G401 (cell line): ENCODE results near the gene PCBP3. TPM values are rescaled to one million over a fixed set of nuclear protein-coding genes. Genes with fewer than 3 reads are reported as not detected.
"Not testable (repeated sequence)": the region's sequence is repeated elsewhere in the genome, so short reads cannot be mapped to it uniquely, and the experiment has no call there.

Source experiments
- DNase-seq: peaks from one replicate; pipeline ENCODE4 v3.0.0-alpha.2; 2015; ENCODE audit warnings: low spot score
- in situ Hi-C: cut with HindIII; loops from 2 replicates; pipeline ENCODE4 v1.10.0; 2016; ENCODE audit warnings: low sequenced_read_pairs, mixed read lengths
- total RNA-seq: library from RNA; depleted of rRNA; stranded (reverse); fragments of >200 nt; shearing (Covaris generic); gene quantifications from 2 replicates; pipeline ENCODE4 v1.2.3, GENCODE V29; 2014

The PCBP3 gene
- total RNA-seq, 1 experiment from 2014 or later, result 1.7 TPM

DNA sequence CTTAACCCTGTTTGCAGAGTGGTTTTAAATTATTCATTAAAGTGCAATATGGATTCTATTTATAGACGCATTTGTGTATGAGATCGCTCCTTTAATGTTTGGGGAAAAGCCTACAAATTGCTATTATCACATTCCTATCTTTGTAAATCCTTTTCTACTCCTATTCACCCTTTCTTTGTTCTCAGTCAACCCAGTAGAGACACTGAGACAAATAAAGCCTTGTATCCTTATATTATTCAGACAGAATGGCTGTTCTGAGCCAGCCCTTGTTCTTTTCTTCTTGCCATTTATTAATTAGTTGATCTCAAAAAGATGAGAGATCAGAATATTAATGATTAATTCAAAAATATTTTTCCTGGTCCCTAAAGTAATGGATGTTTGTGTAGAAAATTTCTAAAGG lies 8.4 kb downstream of the PCBP3 start:
- in situ Hi-C loops, result no loop called here
- DNase-seq, result no peak

DNA sequence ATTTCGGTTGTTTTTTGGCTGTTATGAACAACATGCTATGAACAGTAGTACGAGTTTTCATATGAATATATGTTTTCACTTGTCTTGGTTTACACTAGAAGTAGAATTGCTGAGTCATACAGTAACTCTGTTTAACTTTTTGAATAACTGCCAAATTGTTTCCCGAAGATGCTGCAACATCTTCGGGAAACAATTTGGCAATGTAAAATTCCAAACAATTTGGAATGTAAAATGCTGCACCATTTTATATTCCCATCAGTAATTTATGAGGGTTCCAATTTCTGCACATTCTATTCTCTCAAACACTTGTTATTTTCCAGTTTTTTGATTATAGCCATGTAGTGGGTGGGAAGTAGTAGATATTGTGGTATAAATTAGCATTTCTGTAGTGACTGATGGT lies 11.6 kb downstream of the PCBP3 start:
- no peak for DNase-seq
- in situ Hi-C loops, result no loop called here

GRCh38 chr21:45656114-45656513 lies 12.6 kb downstream of the PCBP3 start:
- DNase-seq, in situ Hi-C loops: not testable (repeated sequence)

- in situ Hi-C loops, DNase-seq: not testable (repeated sequence)
Observed at GRCh38 chr21:45661913-45662622, 18.5 kb downstream of the PCBP3 start.

DNA sequence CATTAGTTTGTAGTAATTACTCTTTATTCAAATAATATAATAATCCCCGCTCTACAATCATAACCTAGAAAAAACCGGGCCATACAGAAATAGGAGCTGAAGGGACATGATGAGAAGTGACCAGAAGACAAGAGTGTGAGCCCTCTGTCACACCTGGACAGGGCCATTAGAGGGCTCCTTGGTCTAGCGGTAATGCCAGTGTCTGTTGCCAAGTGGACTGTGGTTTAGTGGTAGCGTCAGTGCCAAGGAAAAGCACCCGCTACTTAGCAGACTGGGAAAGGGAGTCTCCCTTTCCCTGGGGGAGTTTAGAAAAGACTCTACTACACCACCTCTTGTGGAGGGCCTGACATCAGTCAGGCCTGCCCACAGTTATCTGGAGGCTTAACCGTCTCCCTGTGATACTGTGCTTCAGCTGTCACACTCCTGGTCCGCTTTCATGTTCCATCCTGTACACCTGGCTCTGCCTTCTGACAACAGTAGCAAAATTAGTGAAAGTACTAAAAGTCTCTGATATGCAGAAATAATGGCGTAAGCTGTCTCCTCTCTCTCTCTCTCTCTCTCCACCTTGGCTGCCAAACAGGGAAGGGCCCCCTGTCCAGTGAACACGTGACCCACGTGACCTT lies 19.2 kb downstream of the PCBP3 start:
- in situ Hi-C loops, result not testable (repeated sequence)
- DNase-seq, result peak; percentile 34

DNA sequence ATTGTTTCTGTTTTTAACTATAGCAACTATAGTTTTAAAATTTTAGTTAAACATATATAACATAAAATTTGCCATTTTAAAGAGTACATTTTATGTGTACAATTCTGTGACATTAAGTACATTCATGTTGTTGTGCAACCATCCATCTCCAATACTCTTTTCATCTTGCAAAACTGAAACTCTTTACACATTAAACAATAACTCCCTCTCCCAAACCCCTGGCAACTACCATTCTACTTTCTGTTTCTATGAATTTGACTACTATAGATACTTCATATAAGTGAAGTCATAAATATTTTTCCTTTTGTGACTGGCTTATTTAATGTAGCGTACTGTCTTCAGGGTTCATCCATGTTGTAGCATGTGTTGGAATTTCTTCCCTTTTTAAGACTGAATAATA lies 25.9 kb downstream of the PCBP3 start:
- DNase-seq, result no peak
- in situ Hi-C loops, result no loop called here

DNA sequence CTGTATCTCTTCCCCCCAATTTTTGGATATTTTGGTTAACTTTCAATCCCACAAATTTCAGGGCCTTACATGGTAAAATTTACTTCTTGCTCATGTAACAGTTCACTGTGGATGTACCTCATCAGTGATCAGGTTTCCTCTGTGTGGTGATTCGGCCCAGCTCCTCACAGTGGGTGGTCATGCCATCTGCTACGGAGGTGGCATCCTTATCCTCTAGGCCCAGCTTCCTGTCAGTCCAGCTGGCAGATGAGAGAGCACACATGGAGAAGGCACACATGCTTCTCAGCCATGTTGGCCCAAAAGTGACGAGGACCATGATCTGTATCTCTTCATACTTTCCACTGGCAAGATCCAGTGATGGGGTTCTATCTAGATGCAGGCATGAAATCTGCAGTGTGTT lies 27.2 kb downstream of the PCBP3 start:
- in situ Hi-C loops, result no loop called here
- DNase-seq, result peak; percentile 73

DNA sequence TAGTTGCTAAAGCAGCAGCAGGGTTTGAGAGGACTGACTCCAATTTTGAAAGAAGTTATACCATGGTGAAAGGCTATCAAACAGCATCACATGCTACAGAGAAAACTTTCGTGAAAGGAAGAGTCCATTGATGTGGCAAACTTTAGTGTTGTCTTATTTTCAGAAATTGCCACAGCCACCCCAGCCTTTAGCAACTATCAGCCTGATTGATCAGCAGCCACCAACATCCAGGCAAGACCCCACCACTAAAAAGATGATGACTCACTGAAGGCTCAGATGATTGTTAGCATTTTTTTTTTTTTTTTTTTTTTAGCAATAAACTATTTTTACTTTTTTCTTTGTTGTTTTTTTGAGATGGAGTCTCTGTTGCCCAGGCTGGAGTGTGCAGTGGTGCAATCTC lies 35.3 kb downstream of the PCBP3 start:
- DNase-seq, in situ Hi-C loops: not testable (repeated sequence)

GRCh38 chr21:45680215-45680614 lies 36.7 kb downstream of the PCBP3 start:
- in situ Hi-C loops, result no loop called here
- DNase-seq, result no peak

GRCh38 chr21:45695086-45695485 lies 51.6 kb downstream of the PCBP3 start:
- no peak for DNase-seq
- in situ Hi-C loops, result no loop called here

DNA sequence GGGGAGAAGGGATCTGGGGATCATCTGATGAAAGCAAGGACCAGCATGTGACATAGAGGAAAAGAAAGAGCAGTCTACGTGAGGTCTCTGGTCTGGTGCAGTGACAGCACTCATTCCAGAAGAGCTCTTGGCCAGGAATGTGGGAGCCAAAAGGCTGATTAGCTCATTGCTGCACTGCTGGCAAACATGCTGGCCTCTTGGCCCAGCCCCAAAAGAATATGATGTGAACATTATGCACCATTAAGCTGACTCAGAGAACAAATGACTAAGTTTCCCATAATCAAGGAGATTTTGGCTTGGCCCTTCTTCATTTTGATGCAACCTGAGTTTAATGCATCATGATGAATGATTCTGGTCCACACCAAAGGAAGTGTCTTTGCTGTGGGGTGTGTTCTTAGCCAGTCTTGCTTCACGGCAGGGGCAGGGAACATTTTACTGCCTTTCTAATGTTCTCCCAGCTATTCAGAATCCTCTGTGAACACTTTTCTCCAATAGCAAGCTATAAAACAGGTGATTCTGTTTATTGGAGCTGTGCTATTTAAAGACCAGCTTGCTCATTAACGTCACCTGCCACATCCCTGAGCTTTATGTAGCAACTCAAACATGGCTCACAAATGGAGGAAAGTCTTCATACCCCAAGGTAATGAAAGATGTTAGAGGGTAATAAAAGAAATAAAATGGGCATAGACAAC lies 55.1 kb downstream of the PCBP3 start:
- peak; percentile 91 for DNase-seq
- in situ Hi-C loops, result no loop called here

GRCh38 chr21:45699251-45699942 lies 55.9 kb downstream of the PCBP3 start:
- in situ Hi-C loops, result no loop called here
- no peak for DNase-seq

DNA sequence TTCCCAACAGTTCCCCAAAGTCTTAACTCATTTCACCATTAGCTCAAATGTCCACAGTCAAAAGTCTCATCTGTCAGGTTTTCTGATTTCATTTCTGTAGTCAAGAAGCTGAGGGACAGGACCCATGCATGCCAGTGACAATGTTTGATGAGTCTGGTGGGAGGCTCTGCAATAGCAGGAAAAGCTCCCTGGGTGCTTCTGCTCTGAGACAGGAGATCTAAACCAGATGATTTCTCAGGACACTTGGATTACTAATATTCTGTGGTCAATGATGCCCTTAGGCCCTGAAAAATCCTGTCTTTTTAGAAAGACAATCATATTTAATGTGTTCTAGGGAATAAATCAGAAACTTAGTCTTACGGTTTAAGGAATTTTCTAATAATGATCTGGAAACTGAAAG lies 56.4 kb downstream of the PCBP3 start:
- in situ Hi-C loops, result no loop called here
- DNase-seq, result no peak

DNA sequence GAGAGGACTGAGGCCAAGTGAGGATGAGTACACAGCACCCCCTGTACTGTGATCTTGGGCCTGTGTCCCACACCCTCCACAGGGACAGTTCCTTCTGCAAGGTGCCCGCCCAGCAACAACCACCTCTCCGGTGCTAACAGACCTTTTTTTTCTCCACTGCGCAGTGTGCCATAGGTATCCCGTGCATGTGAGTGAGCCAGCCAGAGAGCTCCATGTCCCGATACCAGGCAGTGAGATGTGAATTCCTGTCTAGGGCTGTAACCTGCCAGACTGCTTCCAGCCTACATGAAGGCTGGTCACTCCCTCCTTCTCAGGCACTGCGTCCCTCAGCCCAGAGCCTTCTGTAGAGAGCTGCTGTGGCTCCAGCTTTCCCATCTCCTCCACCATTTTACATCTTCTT lies 56.9 kb downstream of the PCBP3 start:
- in situ Hi-C loops, result no loop called here
- peak; percentile 74 for DNase-seq

DNA sequence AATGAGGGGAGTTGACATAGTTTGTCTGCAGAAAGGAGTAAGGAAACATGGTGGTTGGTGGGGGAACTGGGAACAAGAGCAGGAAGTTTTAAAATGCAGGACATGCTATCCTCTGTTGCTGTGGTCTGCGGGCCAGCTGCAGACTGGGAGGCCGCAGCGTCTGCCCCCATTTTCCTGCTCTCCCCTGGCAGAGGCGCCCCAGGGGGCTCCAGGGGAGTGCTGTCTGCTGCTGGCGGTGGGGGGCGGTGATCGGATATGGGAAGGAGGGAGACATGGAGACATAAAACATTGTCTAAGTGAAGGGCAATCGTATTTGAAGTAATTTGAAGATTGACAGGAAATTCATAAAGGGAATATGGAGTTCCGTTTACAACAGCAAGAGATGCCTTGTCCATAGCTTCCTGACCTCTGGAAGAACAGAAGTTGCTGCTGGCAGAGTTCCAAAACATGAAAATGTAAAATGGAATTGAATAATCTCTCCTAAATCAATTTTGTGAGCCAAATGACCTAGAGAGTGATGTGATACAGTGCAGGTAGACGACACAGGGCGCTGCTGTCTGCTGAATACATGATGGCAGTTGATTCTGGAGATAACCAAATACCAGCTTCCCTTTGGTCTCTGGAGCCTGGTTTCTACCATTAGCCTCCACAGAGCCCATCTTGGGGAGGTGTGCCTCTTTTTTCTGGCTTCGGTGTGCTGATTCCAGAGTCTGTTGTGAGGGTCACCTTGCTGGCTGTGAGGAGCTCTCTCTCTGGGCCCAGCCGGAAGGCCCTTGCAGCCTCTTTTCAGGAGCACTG lies 61.0 kb downstream of the PCBP3 start:
- in situ Hi-C loops, result no loop called here
- DNase-seq, result no peak

- no peak for DNase-seq
- in situ Hi-C loops, result no loop called here
Observed at GRCh38 chr21:45706299-45706698, 62.8 kb downstream of the PCBP3 start.

DNA sequence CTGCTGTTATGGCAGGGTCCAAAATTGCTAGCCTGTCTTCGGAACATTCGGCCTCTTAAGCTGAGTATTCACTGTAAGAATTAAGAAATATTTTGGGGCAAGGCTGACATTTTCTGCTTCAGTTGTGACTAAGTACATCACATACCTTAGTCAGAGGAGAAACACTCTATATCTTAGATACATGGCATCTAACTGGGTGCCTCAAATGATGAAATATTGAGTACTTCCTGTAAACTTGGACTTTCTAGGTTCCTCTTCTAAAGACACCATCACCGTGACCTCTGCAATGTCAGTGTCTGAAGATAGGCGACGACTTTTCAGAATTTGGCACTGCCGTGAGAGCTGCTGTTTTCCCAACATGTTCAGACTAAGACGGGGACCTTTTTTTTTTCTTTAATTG lies 65.6 kb downstream of the PCBP3 start:
- in situ Hi-C loops, result no loop called here
- DNase-seq, result no peak

- in situ Hi-C loops, result no loop called here
- no peak for DNase-seq
Observed at GRCh38 chr21:45709696-45710268, 66.3 kb downstream of the PCBP3 start.

GRCh38 chr21:45710306-45710705 lies 66.8 kb downstream of the PCBP3 start:
- DNase-seq, in situ Hi-C loops: not testable (repeated sequence)
